HPDE6-E6E7 (cell line): Measurements from ENCODE around the gene MAGI1.

Experiments
- DNase-seq: peaks from one replicate; pipeline ENCODE4 v3.0.0; 2011; ENCODE audit warnings: missing footprints; ENCODE audit errors: extremely low spot score

Gene MAGI1

GRCh38 chr3:65485826-65486469 is 552.8 kb downstream of the MAGI1 start:
- no peak for DNase-seq

GRCh38 chr3:65484964-65485363 is 553.8 kb downstream of the MAGI1 start:
- no peak for DNase-seq

- peak; percentile 1 for DNase-seq
Measured at GRCh38 chr3:65483480-65483879, 555.2 kb downstream of the MAGI1 start.

- DNase-seq = no peak
Measured at GRCh38 chr3:65483011-65483410, 555.7 kb downstream of the MAGI1 start.

- no peak for DNase-seq
Measured at GRCh38 chr3:65481085-65481484, 557.6 kb downstream of the MAGI1 start.

GRCh38 chr3:65479990-65480389 is 558.7 kb downstream of the MAGI1 start:
- no peak for DNase-seq

GRCh38 chr3:65478551-65479500 is 559.9 kb downstream of the MAGI1 start:
- DNase-seq = no peak

GRCh38 chr3:65473736-65474135 is 565.0 kb downstream of the MAGI1 start:
- DNase-seq = no peak

- no peak for DNase-seq
Measured at GRCh38 chr3:65472501-65472900, 566.2 kb downstream of the MAGI1 start.

GRCh38 chr3:65466300-65466988 is 572.3 kb downstream of the MAGI1 start:
- DNase-seq = no peak

GRCh38 chr3:65449841-65450428 is 588.8 kb downstream of the MAGI1 start:
- DNase-seq = no peak

- DNase-seq = no peak
Measured at GRCh38 chr3:65448120-65448519, 590.6 kb downstream of the MAGI1 start.

GRCh38 chr3:65445573-65446169 is 593.0 kb downstream of the MAGI1 start:
- no peak for DNase-seq

- DNase-seq = no peak
Measured at GRCh38 chr3:65444447-65444815, 594.3 kb downstream of the MAGI1 start.

- DNase-seq = no peak
Measured at GRCh38 chr3:65443739-65444446, 594.8 kb downstream of the MAGI1 start.

GRCh38 chr3:65439641-65440284 is 599.0 kb downstream of the MAGI1 start:
- peak; percentile 9 for DNase-seq

GRCh38 chr3:65438612-65439011 is 600.1 kb downstream of the MAGI1 start:
- no peak for DNase-seq

- no peak for DNase-seq
Measured at GRCh38 chr3:65438096-65438495, 600.6 kb downstream of the MAGI1 start.

GRCh38 chr3:65436580-65436979 is 602.1 kb downstream of the MAGI1 start:
- no peak for DNase-seq

GRCh38 chr3:65433480-65433879 is 605.2 kb downstream of the MAGI1 start:
- DNase-seq = no peak
